Panc1 (cell line): Measurements from ENCODE around the gene ITPKB. TPM values are rescaled to one million over a fixed set of nuclear protein-coding genes. Genes with fewer than 3 reads are reported as not detected.

Experiments
- ATAC-seq: fragments of 200-7000 bp; cut with Tn5 transposase; 2 replicates; pipeline ENCODE4 v1.9.1; 2020; ENCODE audit warnings: mild to moderate bottlenecking, moderate library complexity
- BruUV-seq: library from RNA; stranded (reverse); fragments of 400-500 nt; replicated peaks from 2 replicates; lab custom pipeline; 2021; lab: Mats Ljungman, UMichigan
- CTCF ChIA-PET: fragments of 300-600 bp; sonication (Branson Sonifier 250); formaldehyde crosslinking; loops from one replicate; lab custom pipeline; 2022; ENCODE audit warnings: antibody characterized with exemption; lab: Charles Lee
- POLR2A ChIA-PET: fragments of 300-600 bp; sonication (Branson Sonifier 250); formaldehyde crosslinking; loops from one replicate; lab custom pipeline; 2022; ENCODE audit warnings: antibody characterized with exemption; lab: Charles Lee
- DNase-seq: peaks from one replicate; pipeline ENCODE4 v3.0.0-alpha.2; 2010; ENCODE audit warnings: low read depth, low spot score
- H3K27ac ChIP-seq: 2 replicates; pipeline ENCODE4 v1.5.1; 2011; ENCODE audit warnings: mild to moderate bottlenecking, low read length, inconsistent platforms
- H3K27me3 ChIP-seq: fragments of 200-500 bp; sonication (Bioruptor generic); 2 replicates; pipeline ENCODE4 v1.6.0; 2014; ENCODE audit warnings: low read length, inconsistent platforms; ENCODE audit not compliant: control insufficient read depth, insufficient read depth
- H3K36me3 ChIP-seq: fragments of 200-500 bp; sonication (Bioruptor generic); 2 replicates; pipeline ENCODE4 v1.5.1; 2014; ENCODE audit warnings: inconsistent platforms, mild to moderate bottlenecking, low read length, moderate library complexity; ENCODE audit not compliant: control insufficient read depth, insufficient read depth
- H3K4me1 ChIP-seq: 2 replicates; pipeline ENCODE4 v1.5.1; 2011; ENCODE audit warnings: inconsistent platforms, mild to moderate bottlenecking, low read length, moderate library complexity; ENCODE audit not compliant: control insufficient read depth, insufficient read depth
- H3K4me3 ChIP-seq, 2 experiments: 2 replicates each; pipeline ENCODE4 v1.5.1; 2011 to 2012; ENCODE audit warnings: low read depth in 2 of 2, low read length in 2 of 2, mild to moderate bottlenecking in 2 of 2, inconsistent platforms in 1 of 2, moderate library complexity in 1 of 2
- H3K9me3 ChIP-seq: fragments of 200-500 bp; sonication (Bioruptor generic); 2 replicates; pipeline ENCODE4 v1.5.1; 2014; ENCODE audit warnings: low read depth, mild to moderate bottlenecking, inconsistent platforms, low read length, moderate library complexity; ENCODE audit not compliant: control insufficient read depth, insufficient read depth
- CTCF ChIP-seq: fragments of 450-650 bp; IDR thresholded peaks from 2 replicates; pipeline ENCODE4 v1.5.1; 2017; ENCODE audit warnings: mild to moderate bottlenecking
- POLR2AphosphoS5 ChIP-seq: IDR thresholded peaks from 2 replicates; pipeline ENCODE4 v1.6.1; 2012; ENCODE audit warnings: mild to moderate bottlenecking, low read depth, low read length, moderate library complexity
- REST ChIP-seq, 2 experiments: IDR thresholded peaks; 2 replicates each; pipeline ENCODE4 v1.6.1; 2011 to 2012; ENCODE audit warnings: low read depth in 2 of 2, control low read depth in 1 of 2, low read length in 1 of 2, mild to moderate bottlenecking in 1 of 2, moderate library complexity in 1 of 2; ENCODE audit not compliant: insufficient read depth in 1 of 2
- SIN3A ChIP-seq: IDR thresholded peaks from 2 replicates; pipeline ENCODE4 v1.6.1; 2012; ENCODE audit warnings: low read depth, mild to moderate bottlenecking, low read length, moderate library complexity, borderline replicate concordance; ENCODE audit not compliant: insufficient read depth
- TCF7L2 ChIP-seq: IDR thresholded peaks from 2 replicates; pipeline ENCODE4 v1.6.1; 2011; ENCODE audit warnings: mild to moderate bottlenecking, low read depth, low read length, inconsistent platforms
- in situ Hi-C: cut with HindIII; loops from 2 replicates; pipeline ENCODE4 v1.10.0; 2016; ENCODE audit warnings: low sequenced_read_pairs, low pct_unique_long_range_greater_than_20kb
- intact Hi-C: fragments of 100-400 bp; cut with micrococcal nuclease; formaldehyde crosslinking; loops from one replicate; pipeline ENCODE4 v1.10.0; 2022; ENCODE audit not compliant: unreplicated experiment
- total RNA-seq: library from RNA; stranded (reverse); gene quantifications from one replicate; pipeline ENCODE4 v1.2.1, GENCODE V29; 2021; ENCODE audit not compliant: unreplicated experiment

Gene ITPKB
- total RNA-seq, 1 experiment from 2014 or later, result 10.9 TPM

GRCh38 chr1:226632169-226632879 is 106.8 kb downstream of the ITPKB start:
- TF ChIP-seq SIN3A, result no peak
- TF ChIP-seq REST (IDR thresholded peaks at IDR 0.05; ENCODE audit: insufficient read depth in 1 of 2, low read depth in 2 of 2, low read length in 1 of 2), result no peak
- TF ChIP-seq POLR2AphosphoS5, result no peak
- no peak for TF ChIP-seq TCF7L2
- TF ChIP-seq CTCF, result no peak
- no peak for DNase-seq
- intact Hi-C loops, result no loop called here
- ChIA-PET POLR2A (no interaction called here), CTCF (interaction anchor here (1.1 kb wide), 1 partner anchor 216 kb away, joined by 3 read pairs; no protein-coding TSS in a partner anchor)
- H3K9me3 ChIP-seq, result no peaks in the 10 kb centered on the region
- H3K4me3 ChIP-seq, result no peak overlapping the region
- no peak for ATAC-seq
- in situ Hi-C loops, result no loop called here
- H3K4me1 ChIP-seq, result no peaks in the 10 kb centered on the region; the same call in 1 of the 2 replicates
- BruUV-seq, result no TSS peak
- H3K36me3 ChIP-seq, result no peaks in the 10 kb centered on the region
- H3K27ac ChIP-seq, result no peak overlapping the region
- H3K27me3 ChIP-seq, result no peaks in the 10 kb centered on the region

- H3K4me1 ChIP-seq, result no peaks in the 10 kb centered on the region; the same call in 1 of the 2 replicates
- in situ Hi-C loops, result no loop called here
- POLR2A ChIA-PET, result no interaction called here
- CTCF ChIA-PET, result no interaction called here
- H3K36me3 ChIP-seq, result no peaks in the 10 kb centered on the region
- H3K27me3 ChIP-seq, result no peaks in the 10 kb centered on the region
- H3K4me3 ChIP-seq, result no peak overlapping the region
- no TSS peak for BruUV-seq
- no peak for ATAC-seq
- H3K9me3 ChIP-seq, result no peaks in the 10 kb centered on the region
- DNase-seq, result no peak
- TF ChIP-seq CTCF, result no peak
- TF ChIP-seq TCF7L2, result no peak
- TF ChIP-seq POLR2AphosphoS5, result no peak
- TF ChIP-seq SIN3A, result no peak
- intact Hi-C loops, result no loop called here
- H3K27ac ChIP-seq, result no peak overlapping the region
These were observed 107.7 kb downstream of the ITPKB start for GRCh38 chr1:226631229-226632000.
